Hematopoietic multipotent progenitor cell treated with erythropoietin and hydrocortisone succinate and interleukin-3 and kit ligand, for 6 days (in vitro differentiated cells): ENCODE data around the gene FAM210B.
A peak's percentile ranks its signal among the peaks of the same experiment; 100 is the strongest.
"Not testable (repeated sequence)": the region's sequence is repeated elsewhere in the genome, so short reads cannot be mapped to it uniquely, and the experiment has no call there.

ENCODE experiments used
- DNase-seq: peaks from one replicate; pipeline ENCODE4 v3.0.0-alpha.2; 2015

The FAM210B gene, protein sequence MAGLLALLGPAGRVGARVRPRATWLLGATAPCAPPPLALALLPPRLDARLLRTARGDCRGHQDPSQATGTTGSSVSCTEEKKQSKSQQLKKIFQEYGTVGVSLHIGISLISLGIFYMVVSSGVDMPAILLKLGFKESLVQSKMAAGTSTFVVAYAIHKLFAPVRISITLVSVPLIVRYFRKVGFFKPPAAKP

GRCh38 chr20:56358600-56359211 lies at the start of gene FAM210B:
Gene FAM210B (plus strand): TSS chr20:56358974. CDS start chr20:56359006, 32 bp downstream.
- DNase-seq: peak; percentile 93

DNA sequence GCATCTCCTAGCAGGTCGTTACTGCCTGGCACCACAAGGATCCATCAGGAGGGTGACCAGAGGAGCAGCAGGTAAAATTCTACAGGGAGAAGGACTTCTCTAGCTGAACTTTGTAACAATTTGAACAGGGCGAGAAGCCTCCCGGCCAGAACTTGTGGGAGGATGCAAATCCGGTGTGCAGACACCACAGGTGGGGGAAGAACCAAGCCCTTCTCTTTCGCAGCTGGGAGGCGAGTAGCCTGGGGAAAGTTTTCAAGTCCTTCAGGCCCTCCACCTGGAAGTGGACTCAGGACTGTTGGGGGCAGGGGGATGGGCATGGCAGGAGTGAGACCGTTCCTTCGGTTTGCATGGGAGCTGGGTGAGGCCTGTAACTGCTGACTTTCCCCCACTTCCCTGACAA lies 42.7 kb upstream of the FAM210B start:
- DNase-seq: no peak

DNA sequence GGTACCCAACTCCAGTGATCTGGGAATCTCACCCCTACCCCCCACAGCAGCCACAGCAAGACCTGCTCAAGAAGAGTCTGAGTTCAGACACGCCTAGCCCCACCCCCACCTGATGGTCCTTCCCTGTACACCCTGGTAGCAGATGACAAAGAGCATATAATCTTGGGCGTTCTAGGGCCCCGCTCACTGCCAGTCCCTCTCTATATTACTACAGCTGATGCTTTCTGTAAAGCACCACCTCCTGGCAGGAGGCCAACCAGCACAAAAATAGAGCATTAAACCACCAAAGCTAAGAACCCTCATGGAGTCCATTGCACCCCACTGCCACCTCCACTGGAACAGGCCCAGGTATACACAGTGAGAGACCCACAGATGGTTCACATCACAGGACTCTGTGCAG lies 42.3 kb upstream of the FAM210B start:
- no peak for DNase-seq

- DNase-seq: no peak
These were observed 36.1 kb upstream of the FAM210B start for GRCh38 chr20:56322681-56323080.

DNA sequence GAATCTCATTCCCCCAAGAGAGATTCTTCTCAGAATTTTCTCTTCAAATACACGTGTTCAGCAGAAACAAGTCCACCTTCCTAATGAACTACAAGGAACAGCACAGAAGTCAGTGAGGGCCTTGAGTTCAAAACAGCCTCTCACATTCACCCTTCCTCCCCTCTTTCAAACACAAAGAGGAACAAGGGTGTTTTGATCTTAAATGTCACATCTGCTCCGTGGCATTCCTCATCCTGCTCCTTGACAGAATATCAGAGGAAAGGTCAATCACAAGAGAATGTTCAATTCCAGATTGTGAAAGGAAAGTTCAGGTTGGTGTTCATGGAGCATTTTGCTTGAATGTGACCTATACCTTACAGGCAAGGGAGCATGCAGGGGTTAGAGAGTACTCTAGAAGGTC lies 35.6 kb upstream of the FAM210B start:
- no peak for DNase-seq

DNA sequence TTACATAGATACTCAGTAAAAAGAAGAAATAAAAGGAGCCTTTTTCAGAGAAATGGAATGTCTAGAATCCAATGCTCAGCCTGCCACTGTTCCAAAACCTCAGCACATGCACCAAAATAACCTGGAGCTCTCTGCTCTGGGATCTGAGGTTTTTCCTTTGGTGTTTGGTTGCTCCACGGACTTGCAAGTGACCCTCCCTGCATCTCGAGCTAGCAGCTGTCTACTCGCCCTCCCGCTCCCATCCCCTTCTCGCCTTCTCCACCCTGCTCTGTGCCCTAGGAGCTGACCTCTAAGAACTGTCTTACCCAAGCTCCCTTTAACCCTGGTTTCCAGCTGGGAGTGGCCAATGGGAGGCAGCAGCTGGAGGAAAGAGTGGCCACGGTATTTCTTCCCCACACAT lies 35.1 kb upstream of the FAM210B start:
- DNase-seq: no peak

GRCh38 chr20:56324806-56325205 lies 34.0 kb upstream of the FAM210B start:
- DNase-seq: no peak

- peak; percentile 47 for DNase-seq
These were observed 29.9 kb upstream of the FAM210B start for GRCh38 chr20:56328861-56329260.

DNA sequence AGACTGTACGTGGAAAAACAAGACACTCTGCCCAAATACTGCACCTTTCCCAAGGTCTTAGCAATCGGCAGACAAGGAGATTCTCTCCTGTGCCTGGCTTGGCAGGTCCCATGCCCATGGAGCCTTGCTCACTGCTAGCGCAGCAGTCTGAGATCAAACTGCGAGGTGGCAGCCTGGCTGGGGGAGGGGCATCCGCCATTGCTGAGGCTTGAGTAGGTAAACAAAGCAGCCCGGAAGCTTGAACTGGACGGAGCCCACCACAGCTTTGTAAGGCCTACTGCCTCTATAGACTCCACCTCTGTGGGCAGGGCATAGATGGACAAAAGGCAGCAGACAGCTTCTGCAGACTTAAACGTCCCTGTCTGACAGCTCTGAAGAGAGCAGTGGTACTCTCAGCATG lies 22.1 kb upstream of the FAM210B start:
- DNase-seq: not testable (repeated sequence)

DNA sequence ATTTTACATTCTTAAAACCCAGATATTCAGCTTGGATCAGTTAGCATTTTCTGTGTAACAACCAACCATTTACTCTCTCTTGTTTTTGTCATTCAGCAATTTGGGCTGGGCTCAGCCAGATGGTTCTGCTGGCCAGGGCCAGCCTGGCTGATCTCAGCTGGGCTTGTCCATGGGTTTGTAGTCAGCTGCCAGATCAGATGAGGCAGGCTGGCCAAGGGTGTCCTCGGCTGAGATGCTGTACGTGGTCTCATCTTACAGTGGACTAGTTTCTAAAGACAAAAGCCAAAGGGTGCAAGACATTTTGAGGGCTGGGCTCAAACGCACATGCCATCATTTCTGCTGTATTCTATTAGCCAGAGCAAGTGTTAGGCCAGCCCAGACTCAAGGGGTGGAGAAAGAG lies 16.0 kb upstream of the FAM210B start:
- no peak for DNase-seq

DNA sequence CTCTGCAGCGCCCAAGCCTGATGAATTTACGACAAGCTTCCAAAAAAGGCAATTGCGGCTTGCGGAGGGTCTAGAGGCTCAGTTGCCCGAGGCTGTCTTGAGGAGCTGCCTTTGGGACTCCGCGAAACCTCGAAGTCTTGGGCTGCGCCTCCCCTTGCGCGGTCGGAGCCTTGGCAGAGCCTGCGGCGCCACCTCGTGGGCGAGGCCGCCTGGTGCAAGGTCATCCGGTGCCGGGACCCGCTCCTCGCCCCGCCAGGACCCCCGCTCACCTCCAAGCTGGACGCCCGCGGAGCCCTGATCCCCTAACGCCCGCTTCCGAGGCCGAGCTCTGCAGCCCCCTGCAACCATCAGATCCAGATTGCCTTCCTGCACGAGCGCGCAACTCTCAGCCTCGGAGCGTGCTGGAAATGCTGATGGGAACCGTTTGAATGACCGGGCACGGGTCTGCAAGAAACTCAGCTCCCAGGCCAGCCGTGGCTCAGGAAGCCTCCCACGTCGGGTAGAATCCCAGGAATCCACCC lies 14.9 kb upstream of the FAM210B start:
- DNase-seq: peak; percentile 75

GRCh38 chr20:56345911-56346310 lies 12.9 kb upstream of the FAM210B start:
- no peak for DNase-seq

GRCh38 chr20:56347628-56348304 lies 11.0 kb upstream of the FAM210B start:
- DNase-seq: no peak

- no peak for DNase-seq
These were observed 10.5 kb upstream of the FAM210B start for GRCh38 chr20:56348305-56348693.

DNA sequence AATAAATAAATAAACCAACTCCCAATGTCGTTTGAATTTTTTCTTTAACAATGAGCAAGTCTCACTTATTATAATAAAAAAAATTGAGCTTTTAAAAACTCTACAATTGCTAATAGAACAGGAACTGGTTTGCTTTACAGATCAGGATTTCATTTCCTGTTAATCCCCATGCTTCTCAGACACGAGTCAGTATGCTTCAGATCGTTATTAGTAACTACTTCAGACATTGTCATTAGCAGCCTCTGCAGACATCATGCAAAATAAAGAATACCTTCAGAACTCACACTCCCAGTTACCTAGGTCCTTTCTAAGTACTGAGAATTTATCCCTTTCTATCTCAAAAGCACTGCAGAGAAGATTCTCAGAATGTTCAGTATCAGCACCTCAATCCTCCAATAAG lies 10.0 kb upstream of the FAM210B start:
- DNase-seq: no peak

DNA sequence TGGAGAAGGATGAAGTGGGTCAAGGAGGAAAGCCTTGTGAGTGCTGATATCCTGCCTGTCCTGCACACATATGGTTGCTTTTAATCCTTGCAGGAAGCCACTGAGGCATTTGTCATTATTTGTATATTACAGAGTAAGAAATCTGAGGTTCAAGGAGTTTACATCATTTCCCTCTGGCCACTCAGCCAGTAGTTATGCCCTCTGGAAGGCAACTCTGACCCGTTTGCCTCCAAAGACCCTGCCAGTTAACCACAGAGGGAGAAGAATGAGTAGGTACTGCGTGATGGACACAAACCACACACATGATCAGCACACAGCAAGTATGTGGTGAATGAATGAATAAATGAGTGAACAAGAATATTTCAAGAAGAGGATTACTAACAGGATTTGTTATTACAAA lies 7.9 kb upstream of the FAM210B start:
- DNase-seq: no peak

DNA sequence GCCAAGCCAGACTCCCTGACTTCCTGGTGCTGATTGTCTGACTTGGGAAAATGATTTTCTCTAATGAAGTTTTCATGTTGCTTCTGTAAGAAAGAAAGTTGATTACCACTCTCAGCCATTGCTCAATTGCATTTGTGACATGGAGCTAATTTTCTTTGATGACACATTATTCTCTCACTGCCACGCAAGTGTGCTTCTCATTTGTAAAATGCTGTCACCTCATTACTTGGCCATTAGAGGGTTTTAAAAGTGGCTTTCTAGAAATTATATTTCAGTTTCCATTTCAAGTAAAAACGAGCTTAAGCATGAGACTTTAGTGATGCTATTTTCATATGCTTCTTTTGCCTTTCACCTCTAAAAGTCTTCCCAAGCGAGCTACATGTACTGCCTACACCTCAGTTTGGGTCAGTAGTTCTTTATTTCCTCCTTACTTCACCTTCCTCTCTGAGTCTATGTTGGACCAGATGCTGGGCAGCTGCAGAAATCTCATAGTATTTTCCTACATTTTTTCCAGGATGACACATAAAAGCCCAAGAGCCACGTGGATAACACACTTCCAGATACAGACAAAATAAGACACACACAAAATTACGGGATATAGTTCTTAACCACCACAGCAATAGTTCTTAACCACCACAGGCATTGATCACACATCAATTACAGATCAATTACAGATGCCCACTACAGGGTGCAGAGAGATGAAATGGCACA lies 6.3 kb upstream of the FAM210B start:
- DNase-seq: no peak

GRCh38 chr20:56353356-56353755 lies 5.4 kb upstream of the FAM210B start:
- no peak for DNase-seq

DNA sequence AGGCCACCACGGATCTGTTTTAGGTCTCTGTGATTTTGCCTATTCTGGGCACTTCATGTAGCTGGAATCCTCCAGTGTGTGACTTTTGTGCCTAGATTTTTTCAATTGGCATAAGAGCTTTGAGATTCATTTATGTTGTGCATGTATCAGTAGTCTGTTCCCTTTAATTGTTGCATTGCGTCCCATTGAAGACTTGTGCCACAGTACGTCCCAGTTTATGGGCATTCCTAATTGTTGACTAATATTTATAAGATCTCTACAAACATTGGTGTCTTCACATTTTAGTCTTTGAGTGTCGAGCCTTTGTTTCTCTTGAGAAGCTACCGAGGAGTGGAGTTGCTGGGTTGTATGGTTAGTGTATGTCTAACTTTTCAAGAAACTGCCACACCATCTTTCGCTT lies 704 bp upstream of the FAM210B start:
- no peak for DNase-seq

DNA sequence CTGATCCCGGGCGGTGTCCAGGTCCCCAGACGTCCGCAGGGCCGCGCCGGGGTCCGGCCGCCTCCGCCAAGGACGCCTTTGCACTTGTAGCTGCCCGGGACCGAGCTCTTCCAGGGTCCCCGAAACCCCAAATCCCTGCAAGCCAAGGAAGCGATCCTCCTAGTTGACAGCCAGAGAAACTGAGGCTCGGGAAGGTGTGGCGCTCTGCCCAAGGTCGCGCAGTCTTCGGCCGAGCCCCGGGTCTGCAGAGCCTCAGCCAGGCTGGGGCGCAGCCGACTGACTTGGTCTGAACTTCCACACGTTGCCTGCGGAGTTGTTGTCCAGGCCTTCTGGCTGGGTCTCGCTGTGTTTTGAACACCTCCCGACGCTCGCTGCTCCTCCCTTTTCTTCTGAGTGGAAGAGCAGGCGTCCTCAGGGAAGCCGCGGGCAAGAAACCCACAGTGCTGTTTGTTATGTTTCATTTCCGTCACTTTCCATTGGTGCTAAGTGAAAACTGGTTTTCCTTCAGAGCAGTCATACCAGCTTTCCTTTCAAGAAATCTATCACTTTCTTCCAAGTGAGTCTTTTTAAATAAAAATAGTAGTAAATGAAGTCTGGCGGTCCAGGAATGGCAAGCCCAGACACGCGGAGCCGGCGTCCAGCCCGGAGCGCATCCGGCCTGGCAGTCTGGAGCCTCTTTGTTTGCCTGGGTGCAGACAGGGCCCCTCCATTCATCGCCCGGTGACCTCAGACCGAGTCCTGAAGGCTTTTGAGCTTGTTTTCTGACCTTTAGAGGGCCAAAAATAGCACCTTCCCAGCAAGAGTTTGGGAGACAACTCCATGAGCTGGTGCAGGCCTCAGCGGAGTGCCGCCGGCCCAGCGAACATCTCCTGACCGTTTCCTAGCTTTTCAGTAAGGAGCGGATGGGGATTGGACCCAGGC lies 698 bp downstream of the FAM210B start:
- DNase-seq: peak; percentile 70

- peak; percentile 29 for DNase-seq
These were observed 1.5 kb downstream of the FAM210B start for GRCh38 chr20:56360133-56360907.

GRCh38 chr20:56360908-56361205 lies 2.1 kb downstream of the FAM210B start:
- no peak for DNase-seq
